ENCODE measurements around the gene CKAP4.

Gene CKAP4

GRCh38 chr12:106248846-106249371, 1.1 kb upstream of the CKAP4 start:
- TF ChIP-seq, protein P1, sequence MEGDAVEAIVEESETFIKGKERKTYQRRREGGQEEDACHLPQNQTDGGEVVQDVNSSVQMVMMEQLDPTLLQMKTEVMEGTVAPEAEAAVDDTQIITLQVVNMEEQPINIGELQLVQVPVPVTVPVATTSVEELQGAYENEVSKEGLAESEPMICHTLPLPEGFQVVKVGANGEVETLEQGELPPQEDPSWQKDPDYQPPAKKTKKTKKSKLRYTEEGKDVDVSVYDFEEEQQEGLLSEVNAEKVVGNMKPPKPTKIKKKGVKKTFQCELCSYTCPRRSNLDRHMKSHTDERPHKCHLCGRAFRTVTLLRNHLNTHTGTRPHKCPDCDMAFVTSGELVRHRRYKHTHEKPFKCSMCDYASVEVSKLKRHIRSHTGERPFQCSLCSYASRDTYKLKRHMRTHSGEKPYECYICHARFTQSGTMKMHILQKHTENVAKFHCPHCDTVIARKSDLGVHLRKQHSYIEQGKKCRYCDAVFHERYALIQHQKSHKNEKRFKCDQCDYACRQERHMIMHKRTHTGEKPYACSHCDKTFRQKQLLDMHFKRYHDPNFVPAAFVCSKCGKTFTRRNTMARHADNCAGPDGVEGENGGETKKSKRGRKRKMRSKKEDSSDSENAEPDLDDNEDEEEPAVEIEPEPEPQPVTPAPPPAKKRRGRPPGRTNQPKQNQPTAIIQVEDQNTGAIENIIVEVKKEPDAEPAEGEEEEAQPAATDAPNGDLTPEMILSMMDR (IDR thresholded peaks at IDR 0.05; ENCODE audit: low read depth, low read length) = no peak
- Histone ChIP-seq H3K4me3 (ENCODE audit: low read depth, low read length) (peak overlapping the region; percentile 59), H3K9me3 (no peaks in the 10 kb centered on the region), H3K4me1 (no peaks in the 10 kb centered on the region), H3K27me3 (no peaks in the 10 kb centered on the region), H3K36me3 (no peaks in the 10 kb centered on the region)
- no peak for DNase-seq

- Histone ChIP-seq H3K4me1 (no peaks in the 10 kb centered on the region), H3K27me3 (no peaks in the 10 kb centered on the region), H3K36me3 (no peaks in the 10 kb centered on the region), H3K9me3 (no peaks in the 10 kb centered on the region), H3K4me3 (ENCODE audit: low read depth, low read length) (peak overlapping the region; percentile 59)
- TF ChIP-seq, protein P1 (IDR thresholded peaks at IDR 0.05; ENCODE audit: low read depth, low read length) = no peak
- peak; percentile 35 for DNase-seq
These were observed 559 bp upstream of the CKAP4 start for GRCh38 chr12:106248312-106248845.

GRCh38 chr12:106246891-106247673, 738 bp downstream of the CKAP4 start:
- DNase-seq = peak; percentile 66
- H3K27me3 ChIP-seq = no peaks in the 10 kb centered on the region
- no peaks in the 10 kb centered on the region for H3K36me3 ChIP-seq
- TF ChIP-seq, protein P1 (IDR thresholded peaks at IDR 0.05; ENCODE audit: low read depth, low read length) = no peak
- H3K4me1 ChIP-seq = no peaks in the 10 kb centered on the region
- no peaks in the 10 kb centered on the region for H3K9me3 ChIP-seq
- peak overlapping the region; percentile 73 for H3K4me3 ChIP-seq (ENCODE audit: low read depth, low read length)

GRCh38 chr12:106245767-106246166, 2.1 kb downstream of the CKAP4 start:
- TF ChIP-seq, protein P1 (IDR thresholded peaks at IDR 0.05; ENCODE audit: low read depth, low read length) = no peak
- no peaks in the 10 kb centered on the region for H3K36me3 ChIP-seq
- no peak for DNase-seq
- no peaks in the 10 kb centered on the region for H3K4me1 ChIP-seq
- H3K9me3 ChIP-seq = no peaks in the 10 kb centered on the region
- no peak overlapping the region for H3K4me3 ChIP-seq (ENCODE audit: low read depth, low read length)
- no peaks in the 10 kb centered on the region for H3K27me3 ChIP-seq

DNA sequence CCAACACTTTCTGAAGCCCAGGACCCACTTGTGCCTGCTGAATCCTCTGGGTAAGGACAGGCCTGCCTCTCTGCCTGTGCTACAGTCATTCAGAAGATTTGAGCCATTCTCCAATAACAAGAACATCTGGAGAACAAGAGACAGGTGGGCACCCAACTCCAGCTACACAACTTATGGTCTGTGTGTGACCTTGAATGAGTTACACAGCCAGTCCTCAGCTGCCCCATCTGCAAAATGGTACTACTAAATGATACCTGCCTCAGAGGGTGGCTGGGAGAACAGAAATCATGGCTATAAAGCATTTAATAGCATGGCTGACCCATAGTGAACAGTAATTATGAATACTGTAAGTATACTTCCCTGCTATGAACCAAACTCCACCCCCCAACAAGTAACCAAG, 4.2 kb downstream of the CKAP4 start:
- Histone ChIP-seq H3K36me3 (peaks cover 17% of the 10 kb centered on the region), H3K4me1 (no peaks in the 10 kb centered on the region), H3K27me3 (no peaks in the 10 kb centered on the region), H3K4me3 (ENCODE audit: low read depth, low read length) (no peak overlapping the region), H3K9me3 (no peaks in the 10 kb centered on the region)
- TF ChIP-seq, protein P1 (IDR thresholded peaks at IDR 0.05; ENCODE audit: low read depth, low read length) = no peak
- DNase-seq = no peak

DNA sequence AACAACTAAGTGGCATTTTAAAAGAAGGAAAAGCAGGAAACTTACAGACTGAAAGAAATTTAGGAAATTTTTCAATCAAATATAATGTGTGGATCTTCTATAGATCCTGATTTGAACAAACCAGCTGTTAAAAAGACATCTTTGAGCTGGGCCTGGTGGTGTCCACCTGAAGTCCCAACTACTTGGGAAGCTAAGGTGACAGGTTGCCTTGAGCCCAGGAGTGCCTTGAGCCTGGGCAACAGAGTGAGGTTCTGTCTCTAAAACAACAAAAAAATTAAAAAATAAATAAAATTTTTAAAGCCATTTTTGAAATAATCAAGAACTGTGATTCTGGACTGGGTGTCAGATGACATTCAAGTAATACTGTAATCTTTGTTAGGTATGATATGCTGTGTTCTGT, 7.0 kb downstream of the CKAP4 start:
- TF ChIP-seq, protein P1 (IDR thresholded peaks at IDR 0.05; ENCODE audit: low read depth, low read length) = no peak
- Histone ChIP-seq H3K4me3 (ENCODE audit: low read depth, low read length) (no peak overlapping the region), H3K9me3 (no peaks in the 10 kb centered on the region), H3K36me3 (peaks cover 17% of the 10 kb centered on the region), H3K27me3 (no peaks in the 10 kb centered on the region), H3K4me1 (no peaks in the 10 kb centered on the region)
- no peak for DNase-seq

All from BE2C (cell line).